HG03139 (cell line): ENCODE data around the gene NHP2.
"Not testable (repeated sequence)": the region's sequence is repeated elsewhere in the genome, so short reads cannot be mapped to it uniquely, and the experiment has no call there.

Experiments used
- ATAC-seq: cut with Tn5 transposase; IDR thresholded peaks from one replicate; pipeline ENCODE4 v1.9.1; 2021; ENCODE audit not compliant: unreplicated experiment

NHP2 gene

DNA sequence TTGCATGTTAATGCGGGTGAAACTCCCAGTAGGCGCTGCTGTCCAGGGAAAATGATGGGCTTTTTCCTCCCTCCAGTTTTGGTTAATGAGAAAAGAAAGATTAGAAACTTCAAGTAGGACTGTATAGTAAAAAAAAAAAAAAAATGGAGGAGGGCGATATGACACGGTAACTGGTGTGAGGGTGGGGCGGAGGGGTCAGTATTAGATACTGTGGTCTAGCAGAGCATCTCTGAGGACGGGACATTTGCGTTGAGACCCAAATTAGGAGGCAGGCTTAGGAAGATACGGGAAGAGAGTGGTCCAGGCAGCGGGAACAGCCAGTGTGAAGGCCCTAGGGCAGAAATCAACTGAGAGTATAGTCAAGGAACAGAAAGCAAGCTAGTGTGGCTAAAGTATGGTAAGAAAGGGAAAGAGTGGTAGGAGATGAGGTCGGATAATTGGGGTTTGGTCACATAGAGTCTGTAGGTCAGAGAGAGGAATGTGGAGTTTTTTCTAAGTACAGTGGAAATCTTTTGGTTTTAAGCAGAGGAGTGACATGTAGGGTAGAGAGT lies 22.2 kb downstream of the NHP2 start:
- no peak for ATAC-seq

DNA sequence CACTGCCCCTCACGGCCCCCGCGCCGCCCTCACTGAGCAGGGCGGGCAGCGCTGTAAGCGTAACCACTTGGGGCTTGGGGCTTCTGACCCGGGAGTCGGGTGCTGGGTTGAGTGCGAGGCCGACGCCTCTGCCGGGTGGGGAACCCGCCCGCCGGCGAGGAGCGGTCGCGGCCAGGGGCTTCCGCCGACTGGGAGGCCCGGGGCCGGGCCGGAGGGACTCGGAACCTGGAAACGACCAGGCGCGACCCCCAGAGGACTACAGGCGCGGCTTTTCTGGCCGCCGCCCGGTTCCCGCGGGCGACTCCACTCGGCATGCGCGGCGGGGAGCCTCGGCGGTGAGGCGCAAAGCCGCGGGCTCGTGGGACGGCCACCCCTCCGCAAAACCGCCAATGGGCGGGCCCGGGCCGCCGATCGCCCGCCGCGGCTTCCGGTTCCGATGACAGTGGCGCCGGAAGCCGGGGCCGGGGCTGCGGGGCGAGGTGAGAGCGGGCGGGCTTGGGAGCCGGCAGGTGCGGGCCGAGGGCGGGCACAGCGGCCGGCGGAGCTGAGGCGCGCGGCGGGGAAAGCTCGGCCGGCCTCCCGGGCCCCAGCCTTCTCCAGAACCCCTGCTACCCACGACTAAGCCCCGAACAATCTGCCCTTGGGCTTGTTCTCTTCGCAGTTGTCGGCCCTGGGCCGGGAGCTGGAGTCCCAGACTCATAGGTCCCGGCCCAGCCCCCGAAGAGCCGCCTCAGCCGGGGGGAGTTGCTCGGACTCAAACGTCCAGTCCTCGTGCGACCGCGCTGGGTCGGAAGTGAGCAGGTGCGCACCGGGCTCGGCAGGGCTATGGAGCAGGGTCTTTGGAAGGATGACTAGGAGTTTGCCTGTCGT lies 22.9 kb downstream of the NHP2 start, which contains the start of gene RMND5B:
RMND5B (plus strand) TSS at position 439 of the 870 bp plus-strand sequence. CDS start 7,106 bp downstream, outside the sequence.
- peak; percentile 74 for ATAC-seq

DNA sequence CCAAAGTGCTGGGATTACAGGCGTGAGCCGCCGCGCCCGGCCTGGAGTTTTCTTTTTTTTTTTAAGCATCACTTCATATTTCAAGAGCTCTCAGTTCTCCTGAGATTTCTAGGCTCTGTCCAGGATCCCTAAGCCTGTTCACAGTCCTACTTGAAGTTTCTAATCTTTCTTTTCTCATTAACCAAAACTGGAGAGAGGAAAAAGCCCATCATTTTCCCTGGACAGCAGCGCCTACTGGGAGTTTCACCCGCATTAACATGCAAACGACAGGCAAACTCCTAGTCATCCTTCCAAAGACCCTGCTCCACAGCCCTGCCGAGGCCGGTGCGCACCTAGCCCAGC lies 23.5 kb downstream of the NHP2 start:
- ATAC-seq, result not testable (repeated sequence)

DNA sequence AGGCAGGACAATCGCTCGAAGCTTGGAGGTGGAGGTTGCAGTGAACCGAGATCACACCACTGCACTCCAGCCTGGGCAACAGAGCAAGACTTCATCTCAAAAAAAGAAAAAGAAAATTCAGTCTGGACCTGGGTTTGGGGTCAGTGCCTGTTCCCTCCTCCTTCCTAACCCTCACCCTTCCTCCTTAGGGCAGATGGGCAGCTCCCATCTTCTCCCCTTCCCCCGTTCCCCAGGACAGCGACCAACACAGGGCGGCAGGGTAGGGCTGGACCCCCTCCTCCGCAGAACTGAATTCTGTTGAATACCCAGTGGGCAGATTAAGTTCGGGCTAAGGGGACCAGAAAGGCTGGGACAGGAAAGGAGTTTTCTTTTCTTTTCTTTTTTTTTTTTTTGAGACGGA lies 24.4 kb downstream of the NHP2 start:
- ATAC-seq, result no peak

DNA sequence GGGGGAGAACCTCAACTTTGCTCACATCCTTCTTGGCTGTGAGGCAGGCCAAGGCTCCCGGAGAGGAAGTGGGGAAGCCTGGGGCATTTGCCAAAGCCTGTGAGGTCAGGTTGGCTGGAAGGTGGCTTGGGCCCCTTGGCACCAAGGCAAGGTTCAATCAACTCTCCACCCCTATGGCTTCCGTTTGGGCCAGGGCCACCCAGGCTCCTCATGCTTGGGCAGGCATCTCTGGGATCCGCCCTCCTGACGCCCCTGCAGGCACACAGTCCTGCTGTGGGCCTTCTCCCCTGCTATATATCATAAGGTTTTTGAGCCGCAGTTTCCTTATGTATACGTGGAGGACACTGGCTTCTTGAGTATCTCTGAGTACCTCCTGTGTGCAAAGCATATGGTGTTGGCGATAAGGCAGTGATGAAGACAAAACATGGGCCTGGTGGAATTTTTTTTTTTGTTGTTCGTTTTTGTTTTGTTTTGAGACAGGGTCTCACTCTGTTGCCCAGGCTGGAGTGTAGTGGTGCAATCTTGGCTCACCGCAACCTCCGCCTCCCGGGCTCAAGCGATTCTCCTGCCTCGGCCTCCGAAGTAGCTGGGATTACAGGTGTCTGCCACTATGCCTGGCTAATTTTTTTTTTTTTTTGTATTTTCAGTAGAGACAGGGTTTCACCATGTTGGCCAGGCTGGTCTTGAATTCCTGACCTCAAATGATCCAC lies 26.2 kb downstream of the NHP2 start:
- ATAC-seq, result not testable (repeated sequence)

DNA sequence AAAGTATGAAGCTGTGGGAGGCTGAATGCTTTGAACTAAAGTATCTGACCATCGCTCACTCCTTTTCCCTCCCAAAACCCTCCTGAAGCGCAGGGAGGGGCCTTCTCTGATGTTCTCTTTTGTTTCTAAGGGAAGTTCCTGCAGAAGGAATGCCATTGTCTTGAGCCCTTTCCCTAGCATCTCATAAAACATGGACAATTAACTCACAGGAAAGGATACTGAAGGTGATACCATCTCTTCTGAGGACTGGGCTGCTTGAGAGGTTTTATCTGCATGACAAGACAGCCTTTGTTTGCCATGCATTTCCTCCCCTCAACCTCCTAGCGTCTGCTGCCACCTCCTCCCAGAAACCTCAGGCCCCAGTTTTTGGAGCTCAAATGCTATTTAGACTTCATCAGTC lies 27.1 kb downstream of the NHP2 start:
- ATAC-seq, result no peak

DNA sequence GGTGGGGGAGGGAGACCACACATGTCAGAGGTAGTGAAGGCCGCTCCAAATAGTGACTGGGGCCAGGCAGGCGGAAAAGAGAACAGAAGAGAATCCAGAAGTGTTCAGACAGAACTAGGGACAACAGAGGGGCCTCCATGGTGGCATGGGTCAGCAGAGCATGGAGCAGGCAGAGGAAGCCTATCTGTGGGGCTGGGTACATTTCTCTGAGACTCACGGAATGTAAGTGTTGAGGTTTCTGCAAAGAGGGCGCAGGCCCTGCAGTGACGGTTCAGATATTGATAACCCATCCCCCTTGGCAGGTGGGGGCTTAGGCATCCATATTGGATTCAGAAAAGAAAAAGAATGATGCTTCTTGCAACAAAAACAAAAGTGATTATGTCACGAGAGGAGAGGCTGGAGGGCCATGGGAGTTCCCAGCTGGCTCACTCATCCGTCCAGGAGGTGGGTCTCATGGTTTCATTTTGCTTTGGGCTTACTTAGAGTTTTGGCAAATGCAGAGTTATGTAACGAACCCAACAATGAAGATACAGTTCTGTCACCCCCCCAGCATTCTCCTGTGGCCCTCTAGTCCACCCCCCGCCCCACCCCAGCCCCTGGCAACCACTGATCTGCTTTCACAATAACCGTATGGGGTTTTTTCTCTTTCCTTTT lies 28.3 kb downstream of the NHP2 start:
- no peak for ATAC-seq

DNA sequence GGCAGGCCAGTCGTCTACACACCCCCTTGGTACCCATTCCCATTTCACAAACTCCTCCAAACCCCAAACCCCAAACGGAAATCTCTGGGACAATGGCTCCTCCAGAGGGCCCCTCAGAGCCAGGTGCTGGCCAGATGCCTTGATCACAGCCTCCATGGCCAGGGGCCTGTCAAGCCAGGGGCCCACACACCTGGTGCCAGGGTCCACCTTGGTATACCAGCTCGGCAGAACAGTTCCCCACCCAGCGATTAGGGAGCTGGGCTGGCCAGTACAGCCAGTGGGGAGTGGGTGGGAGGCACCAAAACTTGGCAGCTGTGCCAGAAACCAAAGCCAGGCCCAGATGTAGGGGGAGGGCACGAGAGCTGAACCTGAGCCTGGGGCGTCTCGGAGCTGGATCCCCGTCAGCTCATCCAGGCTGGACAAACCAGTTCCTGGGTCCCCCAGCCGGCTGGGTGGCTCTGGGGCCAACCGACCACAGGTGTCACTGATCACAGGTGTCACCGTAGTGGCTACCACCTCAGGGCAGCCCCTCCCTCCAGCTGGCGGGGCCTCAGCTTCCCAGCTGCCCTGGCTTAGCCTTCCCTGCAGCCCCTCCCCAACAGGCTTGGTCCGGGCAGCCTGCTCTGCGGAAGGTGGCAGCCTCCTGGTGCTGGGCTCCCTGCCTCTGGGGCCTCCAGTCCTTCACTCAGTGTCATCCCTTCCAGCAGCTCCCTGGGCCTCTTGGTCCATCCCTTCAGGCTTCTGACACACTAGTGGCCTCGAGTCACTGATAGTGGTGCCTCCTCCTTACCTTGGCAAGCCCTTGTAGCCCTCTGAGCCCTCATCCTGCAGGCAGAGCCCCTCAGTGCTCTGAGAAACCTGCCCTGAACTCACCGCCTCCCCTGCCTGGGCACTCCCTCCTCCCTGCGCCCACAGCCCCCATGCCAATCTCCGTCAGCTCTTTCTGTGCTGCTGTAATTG lies 29.4 kb downstream of the NHP2 start:
- ATAC-seq, result no peak

DNA sequence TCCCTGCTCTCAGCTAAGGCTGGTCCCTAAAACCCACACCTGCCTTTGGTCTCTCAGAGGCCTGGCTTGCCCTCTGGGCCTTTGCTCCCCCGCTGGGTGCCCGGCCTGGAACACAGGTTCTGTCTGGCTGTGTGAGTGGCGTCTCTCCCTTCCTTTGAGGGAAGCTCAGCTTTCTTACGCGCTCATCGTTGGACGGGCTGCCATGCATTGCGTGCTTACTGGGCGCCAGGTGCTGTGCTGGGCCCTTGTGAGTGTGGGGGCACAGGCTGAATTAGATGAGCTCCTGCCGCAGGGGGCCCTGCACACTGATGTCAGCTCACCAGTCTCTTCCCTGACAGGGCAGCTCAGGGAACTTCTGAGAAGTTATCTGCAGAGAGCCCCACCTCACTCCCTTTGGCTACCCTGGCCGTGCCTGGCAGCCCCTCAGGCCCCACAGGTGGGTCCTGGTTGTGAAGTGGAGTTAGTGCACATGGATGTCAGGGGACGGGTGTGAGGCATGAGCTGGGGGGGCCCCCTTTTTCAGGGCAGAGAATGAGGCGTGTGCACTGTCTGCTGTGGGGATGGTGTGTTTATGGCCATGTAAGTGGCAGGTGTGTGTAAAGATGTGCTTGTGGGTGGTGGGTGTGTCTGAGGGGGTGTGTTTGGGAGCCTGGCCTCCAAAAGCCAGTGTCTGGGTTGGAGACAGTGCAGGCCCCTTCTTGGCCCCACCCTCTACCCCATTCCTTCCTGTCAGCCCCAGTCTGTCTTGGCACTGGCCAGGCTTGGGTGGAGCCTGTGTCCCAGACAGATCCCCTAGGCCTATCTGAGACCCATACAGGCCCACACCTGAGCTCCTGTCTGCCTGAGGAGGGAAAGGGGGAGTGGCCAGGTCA lies 30.4 kb downstream of the NHP2 start:
- ATAC-seq, result no peak

DNA sequence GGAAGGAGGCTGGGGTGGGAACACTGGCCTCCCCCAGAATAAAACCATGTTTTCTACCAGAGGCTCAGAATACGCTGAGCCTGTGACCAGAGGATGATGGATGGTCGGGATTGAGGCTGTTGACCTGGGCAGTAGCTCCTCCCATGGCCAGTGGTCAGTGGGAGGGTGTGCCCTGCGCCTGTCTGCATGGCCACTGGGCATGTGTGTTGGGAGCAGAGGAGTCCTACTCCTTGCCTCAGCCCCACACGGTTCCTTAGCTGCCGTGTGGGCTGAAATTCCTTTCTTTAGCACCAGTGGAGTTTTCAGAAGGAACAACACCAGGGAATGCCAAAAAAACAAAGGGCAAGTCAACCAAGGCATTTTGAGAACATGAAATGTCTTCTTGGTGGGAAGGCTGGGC lies 31.3 kb downstream of the NHP2 start:
- ATAC-seq, result no peak

DNA sequence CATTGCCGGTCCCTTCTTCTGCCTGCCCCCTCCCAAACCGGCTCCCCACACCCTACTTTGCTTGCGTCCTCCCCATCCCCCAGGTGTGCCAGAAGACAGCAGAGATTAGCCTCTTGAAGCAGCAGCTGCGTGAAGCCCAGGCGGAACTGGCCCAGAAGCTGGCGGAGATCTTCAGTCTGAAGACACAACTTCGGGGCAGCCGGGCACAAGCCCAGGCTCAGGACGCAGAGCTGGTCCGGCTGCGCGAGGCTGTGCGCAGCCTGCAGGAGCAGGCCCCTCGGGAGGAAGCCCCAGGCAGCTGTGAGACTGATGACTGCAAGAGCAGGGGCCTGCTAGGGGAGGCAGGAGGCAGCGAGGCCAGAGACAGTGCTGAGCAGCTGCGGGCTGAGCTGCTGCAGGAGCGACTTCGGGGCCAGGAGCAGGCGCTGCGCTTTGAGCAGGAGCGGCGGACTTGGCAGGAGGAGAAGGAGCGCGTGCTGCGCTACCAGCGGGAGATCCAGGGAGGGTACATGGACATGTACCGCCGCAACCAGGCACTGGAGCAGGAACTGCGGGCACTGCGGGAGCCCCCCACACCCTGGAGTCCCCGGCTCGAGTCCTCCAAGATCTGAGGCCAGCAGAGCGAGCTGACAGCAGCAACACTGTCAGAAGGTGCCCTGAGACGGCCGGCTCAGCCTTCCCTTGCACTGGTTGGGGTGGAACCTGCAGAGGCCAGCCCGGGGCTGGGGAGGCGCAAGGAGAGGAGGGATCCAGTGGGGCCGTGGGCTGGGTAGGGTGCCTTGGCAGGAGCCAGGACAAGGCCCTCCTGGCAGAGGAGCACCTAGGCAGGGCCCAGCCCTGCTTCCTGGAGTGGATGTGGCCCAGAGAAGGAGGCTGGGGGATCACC lies 32.1 kb downstream of the NHP2 start:
- ATAC-seq, result no peak

DNA sequence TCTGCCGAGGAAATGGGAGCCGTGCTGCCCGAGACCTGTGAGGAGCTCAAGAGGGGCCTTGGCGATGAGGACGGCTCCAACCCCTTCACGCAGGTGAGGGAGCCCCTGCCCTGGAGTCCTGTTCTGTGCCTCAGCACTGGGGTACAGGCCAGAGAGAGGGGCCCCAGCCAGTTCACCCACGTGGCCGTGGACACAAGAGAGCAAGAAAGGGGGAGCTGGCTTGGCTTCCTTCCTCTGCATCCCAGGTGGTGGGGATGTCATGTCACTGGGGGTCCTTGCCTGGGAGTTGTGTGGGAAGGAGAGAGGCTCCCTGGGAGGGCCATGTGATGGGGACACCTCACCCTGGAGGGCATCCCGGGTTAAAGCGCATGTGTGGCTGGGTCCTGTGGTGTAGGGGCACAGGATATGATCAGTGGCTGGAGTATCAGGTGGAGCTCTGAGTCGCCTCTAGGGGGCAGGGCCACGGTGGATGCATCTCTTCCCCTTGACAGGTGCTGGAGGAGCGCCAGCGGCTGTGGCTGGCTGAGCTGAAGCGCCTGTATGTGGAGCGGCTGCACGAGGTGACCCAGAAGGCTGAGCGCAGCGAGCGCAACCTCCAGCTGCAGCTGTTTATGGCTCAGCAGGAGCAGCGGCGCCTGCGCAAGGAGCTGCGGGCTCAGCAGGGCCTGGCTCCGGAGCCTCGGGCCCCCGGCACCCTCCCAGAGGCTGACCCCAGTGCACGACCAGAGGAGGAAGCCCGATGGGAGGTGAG lies 32.9 kb downstream of the NHP2 start:
- ATAC-seq, result peak; percentile 78

DNA sequence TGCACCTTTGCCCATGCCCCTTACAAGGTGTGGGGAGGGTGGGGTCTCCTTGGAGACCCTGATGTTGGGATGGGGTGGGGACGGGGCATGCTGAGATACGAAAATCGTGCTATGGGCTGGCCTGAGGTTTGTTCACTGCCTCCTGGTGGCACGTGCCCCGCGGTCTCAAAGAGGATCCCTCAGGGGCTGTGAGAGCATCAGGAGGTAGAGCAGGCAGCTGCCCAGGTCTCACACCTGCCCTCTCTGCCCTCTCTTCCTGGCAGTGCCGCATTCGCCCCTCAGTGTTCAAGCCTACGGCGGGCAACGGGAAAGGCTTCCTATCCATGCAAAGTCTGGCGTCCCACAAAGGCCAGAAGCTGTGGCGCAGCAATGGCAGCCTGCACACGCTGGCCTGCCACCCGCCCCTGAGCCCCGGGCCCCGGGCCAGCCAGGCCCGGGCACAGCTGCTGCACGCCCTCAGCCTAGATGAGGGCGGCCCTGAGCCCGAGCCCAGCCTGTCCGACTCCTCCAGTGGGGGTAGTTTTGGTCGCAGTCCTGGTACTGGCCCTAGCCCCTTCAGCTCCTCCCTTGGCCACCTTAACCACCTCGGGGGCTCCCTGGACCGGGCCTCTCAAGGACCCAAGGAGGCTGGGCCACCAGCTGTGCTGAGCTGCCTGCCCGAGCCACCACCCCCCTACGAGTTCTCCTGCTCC lies 33.6 kb downstream of the NHP2 start:
- no peak for ATAC-seq

DNA sequence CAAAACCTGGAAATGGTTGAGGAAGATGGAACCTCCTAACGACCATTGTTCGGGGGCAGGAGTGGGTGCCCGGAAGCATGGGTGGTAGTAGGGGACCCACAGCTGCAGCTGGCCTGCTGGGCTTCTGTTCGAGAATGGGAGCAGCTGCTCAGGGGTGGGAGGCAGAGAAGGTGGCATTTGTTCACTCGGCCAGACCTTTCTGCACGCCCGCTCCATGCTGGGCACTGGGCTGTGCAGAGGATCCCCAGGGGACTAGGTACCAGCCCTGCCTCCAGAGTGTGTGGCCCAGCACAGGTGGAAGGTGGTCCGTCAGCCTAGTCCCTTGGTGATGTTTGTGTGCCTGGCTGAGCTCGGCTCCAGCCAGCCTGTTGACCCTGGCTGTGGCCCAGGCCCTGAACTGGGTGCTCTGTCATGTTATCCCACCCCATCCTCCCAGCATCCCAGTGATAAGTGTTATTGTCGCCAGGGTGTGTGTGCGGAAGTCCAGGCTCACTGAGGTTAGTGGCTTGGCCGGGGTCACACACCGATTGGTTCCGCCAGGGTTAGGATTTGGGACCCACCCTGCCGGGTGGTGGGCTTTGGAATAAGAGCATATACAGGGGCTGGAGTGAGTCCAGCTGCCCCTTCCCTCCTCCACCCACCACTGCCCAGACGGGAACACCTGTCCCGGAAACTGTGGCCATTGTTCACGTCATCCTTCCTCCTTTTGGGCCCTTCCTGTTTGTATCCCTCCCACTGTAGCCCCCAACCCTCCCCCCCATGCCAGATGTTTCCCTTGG lies 35.6 kb downstream of the NHP2 start:
- ATAC-seq, result no peak

DNA sequence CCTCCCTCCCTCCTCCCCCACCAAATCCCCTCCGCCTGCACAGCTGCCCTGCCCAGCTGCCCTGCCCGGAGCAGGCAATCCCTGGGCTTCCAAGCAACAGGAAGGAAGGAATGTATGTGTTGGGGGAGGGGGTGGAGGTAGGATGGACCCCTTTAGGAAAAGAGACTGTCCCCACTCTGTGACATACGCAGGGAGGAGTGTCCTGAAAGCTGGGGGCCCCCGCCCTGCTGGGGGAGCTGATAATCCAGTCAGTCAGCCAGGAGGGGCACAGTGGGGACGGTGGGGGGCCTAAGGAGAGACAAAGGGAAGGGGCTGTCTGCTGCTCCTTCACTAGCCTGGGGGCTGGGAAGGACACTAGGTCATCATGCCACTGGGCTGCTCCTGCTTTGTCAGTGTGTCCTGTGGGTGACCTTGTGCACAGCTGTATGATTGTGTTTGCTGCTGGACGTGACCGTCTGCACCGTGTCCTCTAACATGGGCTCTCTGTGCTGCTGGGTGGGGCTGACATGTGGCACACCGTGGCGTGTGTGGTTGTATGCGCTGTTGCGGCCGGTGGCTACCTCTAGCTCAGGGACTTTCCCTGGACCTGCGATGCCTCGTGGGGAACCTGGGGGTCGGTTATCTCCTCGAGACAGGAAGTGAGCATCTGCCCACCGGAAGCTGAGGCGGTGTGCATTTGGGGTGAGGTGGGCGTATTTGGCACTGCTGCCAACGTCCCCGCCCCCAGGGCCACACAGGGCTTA lies 37.4 kb downstream of the NHP2 start:
- peak; percentile 22 for ATAC-seq

DNA sequence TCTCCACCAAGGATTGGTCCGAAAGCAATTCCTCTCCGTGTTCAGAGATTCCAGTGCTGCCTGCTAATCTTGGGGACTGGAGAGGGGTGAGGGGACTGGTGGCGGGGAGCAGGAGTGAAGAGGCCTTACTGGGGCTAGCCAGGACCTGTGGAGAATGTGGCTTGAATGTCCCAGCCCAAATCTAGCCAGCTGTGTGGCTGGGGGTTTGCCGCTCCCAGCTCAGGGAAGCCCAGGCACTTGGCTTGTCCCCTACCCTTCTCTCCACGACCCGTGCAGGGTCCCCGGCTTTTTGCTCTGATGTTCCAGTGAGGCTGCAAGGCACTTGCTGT lies 37.9 kb downstream of the NHP2 start:
- ATAC-seq, result no peak
